Body of pancreas (tissue), 4 donors: ENCODE results near the gene BIN2.

ENCODE experiments used
- CTCF ChIP-seq, 7 experiments: fragments of 450-650 bp in 4 of 7; fragments of 200-600 bp in 3 of 7; sonication (generic) in 3 of 7; IDR thresholded peaks; one replicate each; pipeline ENCODE4 v1.5.1; 2016 to 2019; ENCODE audit warnings: antibody characterized with exemption in 7 of 7
- POLR2A ChIP-seq, 3 donors: fragments of 450-650 bp; IDR thresholded peaks; one replicate each; pipeline ENCODE4 v1.6.1; 2016; ENCODE audit warnings: antibody characterized with exemption in 3 of 3, mild to moderate bottlenecking in 2 of 3

- no peak for TF ChIP-seq CTCF (IDR thresholded peaks at IDR 0.05)
- TF ChIP-seq POLR2A (IDR thresholded peaks at IDR 0.05) = no peak
These were observed 81.9 kb downstream of the BIN2 start for GRCh38 chr12:51242120-51242519.
